SJCRH30 (cell line): Measurements from ENCODE around the gene RBM8A. TPM values are rescaled to one million over a fixed set of nuclear protein-coding genes. Genes with fewer than 3 reads are reported as not detected.

Experiments
- DNase-seq, 2 experiments: peaks; one replicate each; pipeline ENCODE4 v3.0.0-alpha.2; 2015 to 2020
- H3K27ac ChIP-seq: fragments of 250-450 bp; sonication (Bioruptor Pico); 2 replicates; pipeline ENCODE4 v1.5.1; 2020; ENCODE audit warnings: mild to moderate bottlenecking, moderate library complexity
- H3K27me3 ChIP-seq: fragments of 250-450 bp; sonication (Bioruptor Pico); 2 replicates; pipeline ENCODE4 v1.5.1; 2020; ENCODE audit warnings: mild to moderate bottlenecking, moderate library complexity
- H3K36me3 ChIP-seq: fragments of 250-450 bp; sonication (Bioruptor Pico); 2 replicates; pipeline ENCODE4 v1.5.1; 2020; ENCODE audit warnings: mild to moderate bottlenecking, moderate library complexity
- H3K4me1 ChIP-seq: fragments of 250-450 bp; sonication (Bioruptor Pico); 2 replicates; pipeline ENCODE4 v1.5.1; 2020; ENCODE audit warnings: mild to moderate bottlenecking, moderate library complexity
- H3K4me3 ChIP-seq: fragments of 250-450 bp; sonication (Bioruptor Pico); 2 replicates; pipeline ENCODE4 v1.5.1; 2020; ENCODE audit warnings: mild to moderate bottlenecking, moderate library complexity
- H3K9me3 ChIP-seq: fragments of 250-450 bp; sonication (Bioruptor Pico); replicated peaks from 2 replicates; pipeline ENCODE4 v1.5.1; 2020; ENCODE audit warnings: mild to moderate bottlenecking, moderate library complexity
- total RNA-seq: library from RNA; depleted of rRNA; stranded (reverse); fragments of >200 nt; shearing (Covaris generic); gene quantifications from 2 replicates; pipeline ENCODE4 v1.2.3, GENCODE V29; 2014

The RBM8A gene
- total RNA-seq, 1 experiment from 2014 or later, result 232 TPM

- H3K27me3 ChIP-seq, result no peaks in the 10 kb centered on the region
- no peaks in the 10 kb centered on the region for H3K9me3 ChIP-seq
- DNase-seq, result peak; percentile 78 to 82
- H3K4me1 ChIP-seq, result peaks cover 22% of the 10 kb centered on the region
- H3K36me3 ChIP-seq, result no peaks in the 10 kb centered on the region
- H3K4me3 ChIP-seq, result peak overlapping the region; percentile 75
- H3K27ac ChIP-seq, result peak overlapping the region; percentile 6; the same call in 1 of the 2 replicates
These were observed 33.3 kb upstream of the RBM8A start for GRCh38 chr1:145960468-145961108.

- H3K4me3 ChIP-seq, result peak overlapping the region; percentile 75
- H3K27ac ChIP-seq, result no peak overlapping the region; the same call in 1 of the 2 replicates
- no peaks in the 10 kb centered on the region for H3K36me3 ChIP-seq
- H3K9me3 ChIP-seq, result no peaks in the 10 kb centered on the region
- H3K27me3 ChIP-seq, result no peaks in the 10 kb centered on the region
- peaks cover 18% of the 10 kb centered on the region for H3K4me1 ChIP-seq
- no peak for DNase-seq
These were observed 32.7 kb upstream of the RBM8A start for GRCh38 chr1:145959957-145960467.

- Histone ChIP-seq H3K4me1 (peaks cover 17% of the 10 kb centered on the region), H3K4me3 (no peak overlapping the region), H3K36me3 (no peaks in the 10 kb centered on the region), H3K27me3 (no peaks in the 10 kb centered on the region), H3K27ac (no peak overlapping the region), H3K9me3 (no peaks in the 10 kb centered on the region)
- DNase-seq, result no peak
These were observed 32.0 kb upstream of the RBM8A start for GRCh38 chr1:145959333-145959732.

- peaks cover 16% of the 10 kb centered on the region for H3K4me1 ChIP-seq
- H3K27ac ChIP-seq, result no peak overlapping the region
- no peak overlapping the region for H3K4me3 ChIP-seq
These were observed 31.4 kb upstream of the RBM8A start for GRCh38 chr1:145958734-145959133.

GRCh38 chr1:145957443-145958319 is 30.4 kb upstream of the RBM8A start, which contains the start of gene LIX1L:
LIX1L (minus strand) TSS chr1:145958017; CDS start chr1:145957927, 90 bp downstream.
- H3K4me1 ChIP-seq, result peaks cover 10% of the 10 kb centered on the region
- H3K27me3 ChIP-seq, result no peaks in the 10 kb centered on the region
- no peaks in the 10 kb centered on the region for H3K9me3 ChIP-seq
- DNase-seq, result peak; percentile 96 to 98
- peak within 1 kb of the TSS; percentile 70 for H3K4me3 ChIP-seq
- H3K27ac ChIP-seq, result peak within 1 kb of the TSS; percentile 51; the same call in 1 of the 2 replicates
- H3K36me3 ChIP-seq, result no peaks in the 10 kb centered on the region

More at GRCh38 chr1:145958734-145959133, 31.4 kb upstream of the RBM8A start:
- Histone ChIP-seq H3K27me3 (no peaks in the 10 kb centered on the region), H3K9me3 (no peaks in the 10 kb centered on the region), H3K36me3 (no peaks in the 10 kb centered on the region)
- DNase-seq, result no peak

- no peaks in the 10 kb centered on the region for H3K9me3 ChIP-seq
- H3K4me1 ChIP-seq, result peaks cover 10% of the 10 kb centered on the region
- no peaks in the 10 kb centered on the region for H3K36me3 ChIP-seq
- H3K4me3 ChIP-seq, result peak overlapping the region; percentile 70
- DNase-seq, result no peak
- H3K27ac ChIP-seq, result peak overlapping the region; percentile 51; the same call in 1 of the 2 replicates
- no peaks in the 10 kb centered on the region for H3K27me3 ChIP-seq
These were observed 29.6 kb upstream of the RBM8A start for GRCh38 chr1:145956781-145957442.

- DNase-seq, result no peak
- H3K4me3 ChIP-seq, result peak overlapping the region; percentile 70
- peaks cover 8% of the 10 kb centered on the region; the same call in 1 of the 2 replicates for H3K4me1 ChIP-seq
- H3K36me3 ChIP-seq, result no peaks in the 10 kb centered on the region
- H3K27ac ChIP-seq, result no peak overlapping the region; the same call in 1 of the 2 replicates
- no peaks in the 10 kb centered on the region for H3K27me3 ChIP-seq
- H3K9me3 ChIP-seq, result no peaks in the 10 kb centered on the region
These were observed 29.1 kb upstream of the RBM8A start for GRCh38 chr1:145956361-145956760.

- no peak overlapping the region for H3K27ac ChIP-seq
- DNase-seq, result no peak
- no peaks in the 10 kb centered on the region for H3K36me3 ChIP-seq
- no peaks in the 10 kb centered on the region for H3K27me3 ChIP-seq
- H3K9me3 ChIP-seq, result no peaks in the 10 kb centered on the region
- no peak overlapping the region for H3K4me3 ChIP-seq
- peaks cover 12% of the 10 kb centered on the region; the same call in 1 of the 2 replicates for H3K4me1 ChIP-seq
These were observed 28.2 kb upstream of the RBM8A start for GRCh38 chr1:145955436-145955835.

GRCh38 chr1:145953861-145954260 is 26.6 kb upstream of the RBM8A start:
- no peaks in the 10 kb centered on the region for H3K36me3 ChIP-seq
- H3K9me3 ChIP-seq, result no peaks in the 10 kb centered on the region
- DNase-seq, result no peak
- no peak overlapping the region for H3K4me3 ChIP-seq
- peaks cover 12% of the 10 kb centered on the region; the same call in 1 of the 2 replicates for H3K4me1 ChIP-seq
- H3K27me3 ChIP-seq, result no peaks in the 10 kb centered on the region
- no peak overlapping the region for H3K27ac ChIP-seq

GRCh38 chr1:145952903-145953302 is 25.6 kb upstream of the RBM8A start:
- Histone ChIP-seq H3K27ac (no peak overlapping the region), H3K27me3 (no peaks in the 10 kb centered on the region), H3K36me3 (no peaks in the 10 kb centered on the region), H3K4me1 (peaks cover 7% of the 10 kb centered on the region; the same call in 1 of the 2 replicates), H3K4me3 (no peak overlapping the region), H3K9me3 (no peaks in the 10 kb centered on the region)
- no peak for DNase-seq

GRCh38 chr1:145951526-145951925 is 24.2 kb upstream of the RBM8A start:
- Histone ChIP-seq H3K9me3 (no peaks in the 10 kb centered on the region), H3K4me1 (peaks cover 7% of the 10 kb centered on the region; the same call in 1 of the 2 replicates), H3K36me3 (peaks cover 6% of the 10 kb centered on the region; the same call in 1 of the 2 replicates), H3K27ac (no peak overlapping the region), H3K27me3 (no peaks in the 10 kb centered on the region), H3K4me3 (no peak overlapping the region)
- DNase-seq, result no peak

- no peaks in the 10 kb centered on the region for H3K9me3 ChIP-seq
- H3K27me3 ChIP-seq, result no peaks in the 10 kb centered on the region
- H3K36me3 ChIP-seq, result peaks cover 8% of the 10 kb centered on the region; the same call in 1 of the 2 replicates
- DNase-seq, result no peak
- H3K4me3 ChIP-seq, result no peak overlapping the region
- H3K27ac ChIP-seq, result no peak overlapping the region
- peaks cover 5% of the 10 kb centered on the region; the same call in 1 of the 2 replicates for H3K4me1 ChIP-seq
These were observed 21.9 kb upstream of the RBM8A start for GRCh38 chr1:145949219-145949618.

- DNase-seq, result no peak
- no peaks in the 10 kb centered on the region for H3K9me3 ChIP-seq
- H3K27ac ChIP-seq, result no peak overlapping the region
- H3K4me1 ChIP-seq, result peaks cover 5% of the 10 kb centered on the region; the same call in 1 of the 2 replicates
- no peaks in the 10 kb centered on the region for H3K27me3 ChIP-seq
- H3K36me3 ChIP-seq, result peaks cover 10% of the 10 kb centered on the region
- H3K4me3 ChIP-seq, result no peak overlapping the region
These were observed 20.3 kb upstream of the RBM8A start for GRCh38 chr1:145947551-145947950.

- peaks cover 5% of the 10 kb centered on the region; the same call in 1 of the 2 replicates for H3K4me1 ChIP-seq
- H3K27me3 ChIP-seq, result no peaks in the 10 kb centered on the region
- no peaks in the 10 kb centered on the region for H3K9me3 ChIP-seq
- no peak overlapping the region for H3K4me3 ChIP-seq
- DNase-seq, result no peak
- peaks cover 16% of the 10 kb centered on the region for H3K36me3 ChIP-seq
- no peak overlapping the region for H3K27ac ChIP-seq
These were observed 19.2 kb upstream of the RBM8A start for GRCh38 chr1:145946477-145946986.
